ENCODE measurements around the gene LCORL. TPM values are rescaled to one million over a fixed set of nuclear protein-coding genes. Genes with fewer than 3 reads are reported as not detected.

Gene LCORL
- total and polyA plus RNA-seq, 9 donors, result 4.5 to 21.8 (median 16.6) TPM

DNA sequence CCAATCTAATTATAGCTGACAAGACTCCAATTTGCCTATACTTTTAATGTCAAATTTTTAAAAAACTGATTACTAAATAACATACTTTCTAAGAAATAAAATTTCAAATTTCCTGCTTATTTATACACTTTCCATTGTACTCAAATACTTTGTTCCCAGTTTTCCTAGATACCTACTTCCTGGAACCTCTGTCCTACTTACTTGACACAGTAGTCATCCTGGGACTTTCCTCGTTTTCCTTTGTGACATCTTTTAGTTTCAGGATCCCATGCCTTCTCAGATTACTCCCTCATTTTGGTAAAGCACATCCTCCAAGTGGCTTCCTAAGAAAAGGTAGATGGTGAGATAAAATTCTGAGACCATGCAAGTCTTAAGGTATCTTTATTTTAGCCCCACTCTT lies 226.8 kb downstream of the LCORL start:
- H3K9me3 ChIP-seq, result no peaks in the 10 kb centered on the region
- WGBS, 3 donors, result 76 to 80% (median 78%) methylated on average over 1 of the region's 1 CpG
- H3K4me1 ChIP-seq (ENCODE audit: insufficient read depth), result no peaks in the 10 kb centered on the region
- TF ChIP-seq EP300 (IDR thresholded peaks at IDR 0.05) (no peak), POLR2A (IDR thresholded peaks at IDR 0.05) (no peak)
- TF ChIP-seq, protein P1, sequence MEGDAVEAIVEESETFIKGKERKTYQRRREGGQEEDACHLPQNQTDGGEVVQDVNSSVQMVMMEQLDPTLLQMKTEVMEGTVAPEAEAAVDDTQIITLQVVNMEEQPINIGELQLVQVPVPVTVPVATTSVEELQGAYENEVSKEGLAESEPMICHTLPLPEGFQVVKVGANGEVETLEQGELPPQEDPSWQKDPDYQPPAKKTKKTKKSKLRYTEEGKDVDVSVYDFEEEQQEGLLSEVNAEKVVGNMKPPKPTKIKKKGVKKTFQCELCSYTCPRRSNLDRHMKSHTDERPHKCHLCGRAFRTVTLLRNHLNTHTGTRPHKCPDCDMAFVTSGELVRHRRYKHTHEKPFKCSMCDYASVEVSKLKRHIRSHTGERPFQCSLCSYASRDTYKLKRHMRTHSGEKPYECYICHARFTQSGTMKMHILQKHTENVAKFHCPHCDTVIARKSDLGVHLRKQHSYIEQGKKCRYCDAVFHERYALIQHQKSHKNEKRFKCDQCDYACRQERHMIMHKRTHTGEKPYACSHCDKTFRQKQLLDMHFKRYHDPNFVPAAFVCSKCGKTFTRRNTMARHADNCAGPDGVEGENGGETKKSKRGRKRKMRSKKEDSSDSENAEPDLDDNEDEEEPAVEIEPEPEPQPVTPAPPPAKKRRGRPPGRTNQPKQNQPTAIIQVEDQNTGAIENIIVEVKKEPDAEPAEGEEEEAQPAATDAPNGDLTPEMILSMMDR (IDR thresholded peaks at IDR 0.05), result no peak
- DNase-seq, result no peak
- intact Hi-C loops (cut with DNase I), result no loop called here
- no peak overlapping the region for H3K4me3 ChIP-seq
- H3K36me3 ChIP-seq, result no peaks in the 10 kb centered on the region
- H3K27ac ChIP-seq, result no peak overlapping the region
- H3K27me3 ChIP-seq, result no peaks in the 10 kb centered on the region

Other genes starting within 250 kb of the LCORL start
- under 1 TPM in 2 of 7 donors, not detected in 5; 0.03 to 0.05 TPM for gene FAM184B, start 240.1 kb downstream of the LCORL start, total RNA-seq
- gene FAM184B, start 240.1 kb downstream of the LCORL start, polyA plus RNA-seq, result under 1 TPM; 0.03 to 0.17 TPM
- gene DCAF16, start 211.0 kb downstream of the LCORL start, total RNA-seq, result 10 to 100 TPM; 31.4 to 65.0 (median 56.9) TPM
- 10 to 100 TPM; 25.8 to 32.5 TPM for gene DCAF16, start 211.0 kb downstream of the LCORL start, polyA plus RNA-seq
- gene NCAPG, start 210.8 kb downstream of the LCORL start, total RNA-seq, result 1 to 10 TPM in 1 of 7 donors, under 1 TPM in 4, not detected in 2; 0.25 to 1.9 (median 0.48) TPM
- 1 to 10 TPM in 1 of 2 donors, under 1 TPM in 1; 0.48 to 1.3 TPM for gene NCAPG, start 210.8 kb downstream of the LCORL start, polyA plus RNA-seq